ENCODE data around the gene COL24A1.
"Not testable (repeated sequence)": the region's sequence is repeated elsewhere in the genome, so short reads cannot be mapped to it uniquely, and the experiment has no call there.

Gene COL24A1

DNA sequence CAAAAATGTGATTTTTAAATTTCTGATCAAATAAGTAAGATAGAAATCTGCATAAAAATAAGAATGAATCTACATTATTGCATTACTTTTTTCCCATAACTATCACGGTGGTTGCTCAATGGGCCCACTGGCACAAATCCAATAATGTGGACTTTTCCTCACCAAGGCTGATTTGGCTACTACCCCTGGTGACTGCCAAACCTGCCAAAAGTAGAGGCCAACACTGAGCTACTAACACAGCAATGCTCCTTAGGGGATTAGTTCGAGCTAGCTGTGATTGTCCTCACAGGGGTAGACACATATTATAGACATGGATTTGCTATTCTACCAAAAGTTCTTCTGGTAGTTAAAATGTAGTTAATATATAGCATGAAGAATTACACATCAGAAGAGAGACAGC lies 340.7 kb downstream of the COL24A1 start:
- ChIA-PET CTCF (interaction anchor here (0.5 to 0.8 kb wide), 2 partner anchors 12 to 95 kb away, joined by 3 read pairs; no protein-coding TSS in a partner anchor), POLR2A (ENCODE audit: low non-redundant PET) (no interaction called here)
- DNase-seq (ENCODE audit: low spot score), result no peak
- no peak overlapping the region for H3K27ac ChIP-seq
- TF ChIP-seq, protein P1, sequence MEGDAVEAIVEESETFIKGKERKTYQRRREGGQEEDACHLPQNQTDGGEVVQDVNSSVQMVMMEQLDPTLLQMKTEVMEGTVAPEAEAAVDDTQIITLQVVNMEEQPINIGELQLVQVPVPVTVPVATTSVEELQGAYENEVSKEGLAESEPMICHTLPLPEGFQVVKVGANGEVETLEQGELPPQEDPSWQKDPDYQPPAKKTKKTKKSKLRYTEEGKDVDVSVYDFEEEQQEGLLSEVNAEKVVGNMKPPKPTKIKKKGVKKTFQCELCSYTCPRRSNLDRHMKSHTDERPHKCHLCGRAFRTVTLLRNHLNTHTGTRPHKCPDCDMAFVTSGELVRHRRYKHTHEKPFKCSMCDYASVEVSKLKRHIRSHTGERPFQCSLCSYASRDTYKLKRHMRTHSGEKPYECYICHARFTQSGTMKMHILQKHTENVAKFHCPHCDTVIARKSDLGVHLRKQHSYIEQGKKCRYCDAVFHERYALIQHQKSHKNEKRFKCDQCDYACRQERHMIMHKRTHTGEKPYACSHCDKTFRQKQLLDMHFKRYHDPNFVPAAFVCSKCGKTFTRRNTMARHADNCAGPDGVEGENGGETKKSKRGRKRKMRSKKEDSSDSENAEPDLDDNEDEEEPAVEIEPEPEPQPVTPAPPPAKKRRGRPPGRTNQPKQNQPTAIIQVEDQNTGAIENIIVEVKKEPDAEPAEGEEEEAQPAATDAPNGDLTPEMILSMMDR (conservative IDR thresholded peaks at IDR 0.05; ENCODE audit: low read depth), result no peak

DNA sequence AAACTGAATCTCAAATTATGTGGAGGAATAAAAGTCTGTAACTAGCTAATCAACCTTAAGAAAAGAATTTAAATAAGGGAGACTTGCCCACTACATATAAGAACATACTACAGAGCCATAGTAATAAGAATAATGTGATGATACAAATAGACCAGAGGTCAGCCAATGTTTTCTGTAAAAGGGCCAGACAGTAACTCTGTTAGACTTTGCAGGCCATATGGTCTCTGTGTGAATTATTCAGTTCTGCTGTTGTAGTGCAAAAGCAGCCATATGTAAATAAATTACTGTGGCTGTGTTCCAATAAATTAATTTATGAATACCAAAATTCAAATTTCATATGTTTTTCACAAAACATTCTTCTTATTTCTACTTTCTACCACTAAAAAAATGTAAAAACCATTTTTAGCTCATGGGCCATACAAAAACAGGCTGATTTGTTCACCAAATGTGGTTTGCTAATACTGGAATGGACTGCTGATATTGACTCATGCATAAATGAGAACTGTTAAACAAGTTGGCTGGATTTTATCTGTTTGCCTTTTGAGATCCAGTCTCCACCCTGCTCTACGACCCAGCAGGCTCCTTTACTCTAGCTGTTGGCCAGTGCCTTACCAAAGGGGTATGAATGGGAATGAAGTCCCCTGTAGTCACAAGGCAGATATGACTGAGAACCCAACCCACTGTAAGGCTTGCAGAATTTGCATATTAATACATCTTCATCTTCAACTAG lies 350.2 kb downstream of the COL24A1 start:
- ChIA-PET POLR2A (ENCODE audit: low non-redundant PET) (no interaction called here), CTCF (no interaction called here)
- no peak for DNase-seq (ENCODE audit: low spot score)
- no peak overlapping the region for H3K27ac ChIP-seq
- TF ChIP-seq, protein P1 (conservative IDR thresholded peaks at IDR 0.05; ENCODE audit: low read depth), result no peak

DNA sequence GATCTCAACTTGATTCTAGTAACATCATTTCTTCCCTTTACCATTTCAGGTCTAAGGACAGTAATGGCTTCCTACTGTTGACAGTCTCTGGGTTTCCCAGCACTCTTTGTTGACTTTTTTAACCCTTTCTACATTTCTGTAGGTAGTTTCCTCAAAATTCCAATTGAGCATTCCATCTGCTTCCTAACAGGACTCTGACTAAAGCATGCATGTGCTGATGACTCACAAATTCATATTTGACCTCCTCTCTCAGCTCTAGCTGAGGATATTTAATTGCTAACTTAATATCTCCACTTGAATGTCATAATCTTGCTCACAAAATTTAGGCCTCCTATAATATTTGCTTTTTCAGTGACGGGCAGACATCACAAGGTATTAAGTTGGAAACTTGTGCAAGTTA lies 355.1 kb downstream of the COL24A1 start:
- CTCF ChIA-PET, result interaction anchor here (0.6 kb wide), 1 partner anchor 705 kb away, joined by 7 read pairs; no protein-coding TSS in a partner anchor
- DNase-seq (ENCODE audit: low spot score), result peak; percentile 11
- TF ChIP-seq, protein P1 (conservative IDR thresholded peaks at IDR 0.05; ENCODE audit: low read depth), result no peak
- no peak overlapping the region for H3K27ac ChIP-seq
- POLR2A ChIA-PET (ENCODE audit: low non-redundant PET), result no interaction called here

DNA sequence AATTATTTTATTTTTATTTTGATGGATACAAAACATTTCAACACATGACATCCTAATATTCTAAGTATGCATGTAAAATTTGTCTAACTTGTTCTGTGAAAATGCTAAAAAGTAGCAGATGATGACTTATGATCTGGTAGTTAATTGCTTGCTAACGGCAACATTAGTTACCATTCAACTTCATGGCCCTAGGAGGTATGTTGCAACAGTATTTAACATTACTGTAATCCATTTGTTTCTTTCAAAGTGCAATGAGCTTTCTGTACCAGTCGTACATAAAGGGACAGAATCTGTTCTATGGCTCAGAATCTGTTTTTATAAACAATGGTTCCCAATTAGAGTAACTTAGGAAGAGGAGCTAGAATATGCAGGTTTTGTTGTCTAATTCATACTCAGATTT lies 356.8 kb downstream of the COL24A1 start:
- no peak overlapping the region for H3K27ac ChIP-seq
- CTCF ChIA-PET, result interaction anchor here (0.6 kb wide), 1 partner anchor 9 kb away, joined by 4 read pairs; no protein-coding TSS in a partner anchor

DNA sequence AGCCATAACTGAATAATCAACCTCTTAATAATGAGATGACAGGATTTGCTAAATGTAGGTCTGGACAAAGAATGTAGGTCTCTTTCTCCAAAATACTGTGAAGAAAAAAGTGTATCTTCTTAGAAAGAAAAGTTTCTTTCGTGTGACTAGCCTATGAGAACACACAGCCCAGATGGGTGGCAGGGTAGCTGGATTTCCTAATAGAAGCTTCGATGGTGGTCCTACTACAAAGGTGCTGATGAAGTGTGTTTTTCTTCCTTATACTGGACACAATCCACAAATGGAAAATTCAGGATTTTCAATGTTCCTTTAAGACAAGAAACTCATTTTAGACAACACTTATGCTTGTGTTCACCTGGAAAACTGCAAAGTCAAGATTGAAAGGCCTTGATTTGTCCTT lies 358.2 kb downstream of the COL24A1 start:
- ChIA-PET POLR2A (ENCODE audit: low non-redundant PET) (no interaction called here), CTCF (no interaction called here)
- no peak for DNase-seq (ENCODE audit: low spot score)
- TF ChIP-seq, protein P1 (conservative IDR thresholded peaks at IDR 0.05; ENCODE audit: low read depth), result no peak
- H3K27ac ChIP-seq, result no peak overlapping the region

More for the DNA sequence above, 356.8 kb downstream of the COL24A1 start:
- no peak for DNase-seq (ENCODE audit: low spot score)
- POLR2A ChIA-PET (ENCODE audit: low non-redundant PET), result no interaction called here
- TF ChIP-seq, protein P1 (conservative IDR thresholded peaks at IDR 0.05; ENCODE audit: low read depth), result no peak

DNA sequence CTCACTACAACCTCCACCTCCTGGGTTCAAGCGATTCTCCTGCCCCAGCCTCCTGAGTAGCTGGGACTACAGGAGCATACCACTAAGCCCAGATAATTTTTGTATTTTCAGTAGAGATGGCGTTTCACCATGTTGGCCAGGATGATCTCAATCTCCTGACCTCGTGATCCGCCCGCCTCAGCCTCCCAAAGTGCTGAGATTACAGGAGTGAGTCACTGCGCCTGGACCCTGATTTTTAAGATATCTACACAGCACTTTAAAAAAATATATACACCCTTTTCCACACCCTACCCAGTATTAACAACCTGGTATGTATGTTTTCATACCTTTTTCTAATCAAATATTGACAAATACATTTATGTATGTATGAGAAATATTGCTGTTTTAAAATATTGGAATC lies 379.6 kb downstream of the COL24A1 start:
- POLR2A ChIA-PET (ENCODE audit: low non-redundant PET); CTCF ChIA-PET; DNase-seq (ENCODE audit: low spot score); H3K27ac ChIP-seq: not testable (repeated sequence)

DNA sequence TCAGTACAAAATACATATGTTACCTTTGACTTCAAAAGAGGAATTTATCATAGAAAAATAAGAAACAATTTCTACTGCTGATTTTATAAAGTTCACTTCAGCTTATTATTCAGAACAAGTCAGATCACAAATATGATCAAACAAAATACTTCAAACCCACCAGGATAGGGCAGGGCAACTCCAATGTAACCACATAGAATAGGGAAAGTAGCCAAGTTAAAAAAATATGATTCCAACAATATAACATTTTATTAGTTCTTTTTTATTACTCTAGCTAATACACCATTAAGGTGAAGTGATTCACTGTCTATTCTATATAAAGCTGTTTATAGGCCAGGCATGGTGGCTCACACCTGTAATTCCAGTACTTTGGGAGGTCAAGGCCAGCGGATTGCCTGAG lies 393.8 kb downstream of the COL24A1 start:
- ChIA-PET CTCF (interaction anchor here (0.6 kb wide), 1 partner anchor 56 kb away, joined by 3 read pairs; no protein-coding TSS in a partner anchor), POLR2A (ENCODE audit: low non-redundant PET) (no interaction called here)
- no peak overlapping the region for H3K27ac ChIP-seq
- no peak for DNase-seq (ENCODE audit: low spot score)
- TF ChIP-seq, protein P1 (conservative IDR thresholded peaks at IDR 0.05; ENCODE audit: low read depth), result no peak
